Right ventricle myocardium superior (tissue), 1 donor: ENCODE results near the gene MAN1B1. TPM values are rescaled to one million over a fixed set of nuclear protein-coding genes. Genes with fewer than 3 reads are reported as not detected.

ENCODE experiments used
- ATAC-seq: fragments of 200-7000 bp; cut with Tn5 transposase; one replicate; pipeline ENCODE4 v1.9.1; 2020; ENCODE audit warnings: mild to moderate bottlenecking; ENCODE audit not compliant: poor library complexity
- DNase-seq: peaks from one replicate; pipeline ENCODE4 v3.0.0-alpha.2; 2020
- intact Hi-C: fragments of 100-400 bp; cut with DNase I; formaldehyde crosslinking; loops from one replicate; pipeline ENCODE4 v1.11.2; 2022
- total RNA-seq: library from RNA; stranded (reverse); fragmentation: NEBNext Ultra II Directional; extraction: Animal tissue kit (Norgen Biotek cat#: 25700); gene quantifications from one replicate; pipeline ENCODE4 v1.2.1, GENCODE V29; 2021
- donor health status: DM: no; HTN: yes; CAD: no; lungs with severe emphysema.

The MAN1B1 gene
- total RNA-seq, 1 donor from 2014 or later = 20.3 TPM

GRCh38 chr9:137149942-137150616 is 63.3 kb downstream of the MAN1B1 start:
- intact Hi-C loops = no loop called here
- ATAC-seq (no peak), DNase-seq (no peak)

GRCh38 chr9:137150617-137151457 is 64.1 kb downstream of the MAN1B1 start:
- intact Hi-C loops = no loop called here
- peak; percentile 25 for ATAC-seq
- no peak for DNase-seq

- intact Hi-C loops = no loop called here
- ATAC-seq (no peak), DNase-seq (no peak)
Observed at GRCh38 chr9:137152844-137153405, 66.1 kb downstream of the MAN1B1 start.

DNA sequence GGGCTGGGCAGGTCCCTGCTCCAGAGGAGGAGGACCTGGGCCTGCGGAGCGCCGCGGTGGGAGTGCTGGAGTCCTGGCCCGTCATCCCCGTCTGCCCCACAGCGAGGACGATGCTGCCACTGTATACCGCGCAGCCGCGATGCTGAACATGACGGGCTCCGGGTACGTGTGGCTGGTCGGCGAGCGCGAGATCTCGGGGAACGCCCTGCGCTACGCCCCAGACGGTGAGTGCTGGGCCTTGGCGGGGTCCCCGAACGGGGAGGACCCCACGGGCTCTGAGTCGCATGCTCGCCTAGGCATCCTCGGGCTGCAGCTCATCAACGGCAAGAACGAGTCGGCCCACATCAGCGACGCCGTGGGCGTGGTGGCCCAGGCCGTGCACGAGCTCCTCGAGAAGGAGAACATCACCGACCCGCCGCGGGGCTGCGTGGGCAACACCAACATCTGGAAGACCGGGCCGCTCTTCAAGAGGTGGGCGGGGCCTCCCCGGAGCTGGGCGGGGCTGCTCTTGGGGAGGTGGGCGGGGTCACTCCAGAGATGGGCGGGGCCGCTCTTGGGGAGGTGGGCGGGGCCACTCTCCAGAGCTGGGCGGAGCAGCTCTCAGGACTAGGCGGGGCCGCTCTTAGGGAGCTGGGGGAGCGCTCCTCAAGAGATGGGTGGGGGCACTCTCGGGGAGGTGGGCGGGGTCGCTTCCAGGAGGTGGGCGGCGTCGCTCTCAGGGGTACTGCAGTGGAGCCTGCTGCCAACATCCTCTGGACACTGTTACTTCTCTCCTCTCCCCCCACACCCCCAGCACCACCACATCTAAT is 70.0 kb downstream of the MAN1B1 start:
- intact Hi-C loops = no loop called here
- ATAC-seq (peak; percentile 52), DNase-seq (no peak)

- DNase-seq = no peak
- intact Hi-C loops = no loop called here
- no peak for ATAC-seq
Observed at GRCh38 chr9:137157618-137158415, 71.0 kb downstream of the MAN1B1 start.

DNA sequence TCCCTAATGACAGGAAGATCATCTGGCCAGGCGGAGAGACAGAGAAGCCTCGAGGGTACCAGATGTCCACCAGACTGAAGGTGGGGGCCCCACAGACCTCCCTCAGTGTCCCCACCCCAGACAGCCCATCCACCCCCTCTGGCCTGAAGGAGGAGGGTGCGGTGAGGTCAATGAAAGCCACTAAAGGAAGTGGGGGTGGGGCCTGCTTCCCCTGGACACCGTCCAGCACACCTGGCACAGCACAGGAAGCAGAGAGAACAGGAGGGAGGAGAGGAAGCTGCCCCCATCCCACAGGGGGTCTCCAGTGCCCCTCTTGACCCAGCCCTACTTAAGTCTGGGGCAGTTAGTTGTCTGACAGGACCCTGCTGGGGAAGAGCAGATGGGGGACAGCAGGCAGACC is 71.8 kb downstream of the MAN1B1 start:
- no peak for ATAC-seq

More for the DNA sequence above, 71.8 kb downstream of the MAN1B1 start:
- intact Hi-C loops = no loop called here
- DNase-seq = no peak

Other genes starting within 250 kb of the MAN1B1 start
- gene AJM1, start 244.5 kb upstream of the MAN1B1 start, total RNA-seq = 7.3 TPM
- 345 TPM for gene PHPT1, start 237.6 kb upstream of the MAN1B1 start, total RNA-seq
- gene MAMDC4, start 234.6 kb upstream of the MAN1B1 start, total RNA-seq = 13.2 TPM
- 325 TPM for gene EDF1, start 220.7 kb upstream of the MAN1B1 start, total RNA-seq
- gene TRAF2, start 200.5 kb upstream of the MAN1B1 start, total RNA-seq = 9.1 TPM
- 142 TPM for gene FBXW5, start 142.2 kb upstream of the MAN1B1 start, total RNA-seq
- gene C8G, start 141.7 kb upstream of the MAN1B1 start, total RNA-seq = 1.1 TPM
- gene LCN12, start 134.7 kb upstream of the MAN1B1 start, total RNA-seq = 2.1 TPM
- gene PTGDS, start 109.5 kb upstream of the MAN1B1 start, total RNA-seq = 6,152 TPM
- 9.7 TPM for gene LCNL1, start 104.0 kb upstream of the MAN1B1 start, total RNA-seq
- 19.4 TPM for gene PAXX, start 94.6 kb upstream of the MAN1B1 start, total RNA-seq
- 2.7 TPM for gene CLIC3, start 90.4 kb upstream of the MAN1B1 start, total RNA-seq
- 26.7 TPM for gene ABCA2, start 58.7 kb upstream of the MAN1B1 start, total RNA-seq
- not detected for gene FUT7, start 54.9 kb upstream of the MAN1B1 start, total RNA-seq
- 59.1 TPM for gene NPDC1, start 40.8 kb upstream of the MAN1B1 start, total RNA-seq
- 1.9 TPM for gene ENTPD2, start 32.9 kb upstream of the MAN1B1 start, total RNA-seq
- 0.22 TPM for gene SAPCD2, start 16.4 kb upstream of the MAN1B1 start, total RNA-seq
- gene UAP1L1, start 9.5 kb upstream of the MAN1B1 start, total RNA-seq = 11.3 TPM
- 153 TPM for gene DPP7, start 27.7 kb downstream of the MAN1B1 start, total RNA-seq
- gene GRIN1, start 52.2 kb downstream of the MAN1B1 start, total RNA-seq = not detected
- gene LRRC26, start 83.1 kb downstream of the MAN1B1 start, total RNA-seq = not detected
- not detected for gene TMEM210, start 85.1 kb downstream of the MAN1B1 start, total RNA-seq
- gene ANAPC2, start 101.6 kb downstream of the MAN1B1 start, total RNA-seq = 33.9 TPM
- 73.7 TPM for gene SSNA1, start 101.7 kb downstream of the MAN1B1 start, total RNA-seq
- 19.0 TPM for gene TPRN, start 113.8 kb downstream of the MAN1B1 start, total RNA-seq
- gene TMEM203, start 118.7 kb downstream of the MAN1B1 start, total RNA-seq = 44.9 TPM
- gene NDOR1, start 118.7 kb downstream of the MAN1B1 start, total RNA-seq = 5.5 TPM
- gene RNF208, start 135.3 kb downstream of the MAN1B1 start, total RNA-seq = 24.8 TPM
- gene CYSRT1, start 138.2 kb downstream of the MAN1B1 start, total RNA-seq = not detected
- gene RNF224, start 140.5 kb downstream of the MAN1B1 start, total RNA-seq = not detected
- gene SLC34A3, start 143.9 kb downstream of the MAN1B1 start, total RNA-seq = not detected
- gene TUBB4B, start 154.3 kb downstream of the MAN1B1 start, total RNA-seq = 515 TPM
- 1.3 TPM for gene STPG3, start 164.3 kb downstream of the MAN1B1 start, total RNA-seq
- gene NELFB, start 168.3 kb downstream of the MAN1B1 start, total RNA-seq = 39.9 TPM
- 16.6 TPM for gene TOR4A, start 190.7 kb downstream of the MAN1B1 start, total RNA-seq
- 4.4 TPM for gene NRARP, start 215.3 kb downstream of the MAN1B1 start, total RNA-seq